Gastroesophageal sphincter (tissue), 4 donors: Measurements from ENCODE around the gene PPP1R1A. TPM values are rescaled to one million over a fixed set of nuclear protein-coding genes. Genes with fewer than 3 reads are reported as not detected.
A peak's percentile ranks its signal among the peaks of the same experiment; 100 is the strongest.

Experiments
- ATAC-seq: fragments of 150-250 bp; one replicate; pipeline ENCODE4 v1.9.1; 2016; ENCODE audit warnings: mild to moderate bottlenecking, moderate library complexity
- H3K27ac ChIP-seq, 4 donors: fragments of 200-600 bp; sonication (generic) in 3 of 4; 1 replicate in 3 of 4; 2 replicates in 1 of 4; pipeline ENCODE4 v1.5.1; 2016 to 2019
- H3K27me3 ChIP-seq: fragments of 200-600 bp; sonication (generic); one replicate; pipeline ENCODE4 v1.5.1; 2019
- H3K36me3 ChIP-seq, 2 donors: fragments of 200-600 bp; sonication (generic); one replicate each; pipeline ENCODE4 v1.5.1; 2019; ENCODE audit warnings: control low read depth in 1 of 2
- H3K4me1 ChIP-seq, 3 donors: fragments of 200-600 bp; sonication (generic); 1 replicate in 2 of 3; 2 replicates in 1 of 3; pipeline ENCODE4 v1.5.1; 2016 to 2019; ENCODE audit warnings: control low read depth in 2 of 3
- H3K4me3 ChIP-seq, 2 donors: fragments of 200-600 bp; sonication (generic); one replicate each; pipeline ENCODE4 v1.5.1; 2019; ENCODE audit warnings: mild to moderate bottlenecking in 1 of 2, moderate library complexity in 1 of 2
- H3K9me3 ChIP-seq, 3 donors: fragments of 200-600 bp; sonication (generic); one replicate each; pipeline ENCODE4 v1.5.1; 2017 to 2019; ENCODE audit warnings: control low read depth in 2 of 3
- CTCF ChIP-seq, 4 experiments: fragments of 200-600 bp in 2 of 4; fragments of 450-650 bp in 2 of 4; sonication (generic) in 1 of 4; IDR thresholded peaks; one replicate each; pipeline ENCODE4 v1.5.1; 2017 to 2019; ENCODE audit warnings: antibody characterized with exemption in 4 of 4, mild to moderate bottlenecking in 2 of 4, moderate library complexity in 2 of 4
- EP300 ChIP-seq: sonication (generic); formaldehyde crosslinking; IDR thresholded peaks from one replicate; pipeline ENCODE4 v1.6.1; 2017; ENCODE audit warnings: antibody characterized with exemption, mild to moderate bottlenecking
- POLR2A ChIP-seq, 2 donors: fragments of 450-650 bp; IDR thresholded peaks; one replicate each; pipeline ENCODE4 v1.6.1; 2017; ENCODE audit warnings: antibody characterized with exemption in 2 of 2, mild to moderate bottlenecking in 2 of 2, moderate library complexity in 1 of 2
- POLR2AphosphoS5 ChIP-seq: sonication (generic); formaldehyde crosslinking; IDR thresholded peaks from one replicate; pipeline ENCODE4 v1.6.1; 2017; ENCODE audit warnings: antibody characterized with exemption
- WGBS, 2 donors: methylation state at CpG; one replicate each; pipeline ENCODE4 v1.1.5; 2018; ENCODE audit warnings: low coverage in 1 of 2; 5-methylcytosine and 5-hydroxymethylcytosine counted together
- total RNA-seq, 4 donors: library from RNA; depleted of rRNA; stranded (reverse); fragments of >200 nt; gene quantifications; one replicate each; pipeline ENCODE4 v1.1.0, GENCODE V29; 2016

The PPP1R1A gene
- total RNA-seq, 4 donors from 2014 or later, result 2.5 to 27.9 (median 18.0) TPM

- no peaks in the 10 kb centered on the region for H3K4me1 ChIP-seq
- no peak for ATAC-seq
- no peaks in the 10 kb centered on the region for H3K9me3 ChIP-seq
- WGBS, 2 donors, result 90 to 92% methylated on average over 3 to 5 of the region's 5 CpGs
- H3K36me3 ChIP-seq, result no peaks in the 10 kb centered on the region
- no peak for TF ChIP-seq POLR2A (IDR thresholded peaks at IDR 0.05)
- TF ChIP-seq EP300, result no peak
- no peak for TF ChIP-seq POLR2AphosphoS5
- TF ChIP-seq CTCF (IDR thresholded peaks at IDR 0.05), result no peak
- H3K27me3 ChIP-seq, result no peaks in the 10 kb centered on the region
- no peak overlapping the region for H3K4me3 ChIP-seq
- H3K27ac ChIP-seq, result no peak overlapping the region
Measured at GRCh38 chr12:54603872-54604271, 15.4 kb upstream of the PPP1R1A start.

- Histone ChIP-seq H3K27ac (no peak overlapping the region), H3K36me3 (no peaks in the 10 kb centered on the region), H3K9me3 (no peaks in the 10 kb centered on the region), H3K27me3 (no peaks in the 10 kb centered on the region), H3K4me1 (no peaks in the 10 kb centered on the region), H3K4me3 (no peak overlapping the region)
- WGBS, 2 donors, result 19 to 27% methylated on average over 7 to 8 of the region's 8 CpGs
- TF ChIP-seq POLR2A (IDR thresholded peaks at IDR 0.05) (no peak), CTCF (IDR thresholded peaks at IDR 0.05) (peak; percentile 57 to 77 (median 60)), EP300 (no peak), POLR2AphosphoS5 (no peak)
- ATAC-seq, result peak; percentile 84
Measured at GRCh38 chr12:54603173-54603814, 14.8 kb upstream of the PPP1R1A start.

- H3K27ac ChIP-seq, result no peak overlapping the region
- 35 to 60% methylated on average over 2 of the region's 2 CpGs for WGBS, 2 donors
- TF ChIP-seq EP300, result no peak
- TF ChIP-seq POLR2A (IDR thresholded peaks at IDR 0.05), result no peak
- TF ChIP-seq POLR2AphosphoS5, result no peak
- TF ChIP-seq CTCF (IDR thresholded peaks at IDR 0.05), result no peak
Measured at GRCh38 chr12:54602661-54603060, 14.2 kb upstream of the PPP1R1A start.

GRCh38 chr12:54601841-54602240 is 13.4 kb upstream of the PPP1R1A start:
- TF ChIP-seq CTCF (IDR thresholded peaks at IDR 0.05) (no peak), POLR2AphosphoS5 (no peak), EP300 (no peak)
- ATAC-seq, result no peak
- 57 to 59% methylated on average over 4 of the region's 4 CpGs for WGBS, 2 donors

More at GRCh38 chr12:54602661-54603060, 14.2 kb upstream of the PPP1R1A start:
- no peaks in the 10 kb centered on the region for H3K9me3 ChIP-seq
- no peaks in the 10 kb centered on the region for H3K4me1 ChIP-seq
- no peaks in the 10 kb centered on the region for H3K36me3 ChIP-seq
- ATAC-seq, result no peak
- H3K27me3 ChIP-seq, result no peaks in the 10 kb centered on the region
- H3K4me3 ChIP-seq, result no peak overlapping the region

GRCh38 chr12:54598970-54599369 is 10.5 kb upstream of the PPP1R1A start:
- Histone ChIP-seq H3K9me3 (no peaks in the 10 kb centered on the region), H3K27ac (no peak overlapping the region), H3K4me3 (no peak overlapping the region), H3K4me1 (no peaks in the 10 kb centered on the region), H3K36me3 (no peaks in the 10 kb centered on the region), H3K27me3 (no peaks in the 10 kb centered on the region)
- TF ChIP-seq CTCF (IDR thresholded peaks at IDR 0.05), result no peak
- no peak for TF ChIP-seq EP300
- WGBS, 2 donors, result 76 to 89% methylated on average over 4 to 5 of the region's 5 CpGs
- no peak for ATAC-seq

More at GRCh38 chr12:54601841-54602240, 13.4 kb upstream of the PPP1R1A start:
- Histone ChIP-seq H3K4me3 (no peak overlapping the region), H3K27me3 (no peaks in the 10 kb centered on the region), H3K27ac (no peak overlapping the region), H3K9me3 (no peaks in the 10 kb centered on the region), H3K4me1 (no peaks in the 10 kb centered on the region), H3K36me3 (no peaks in the 10 kb centered on the region)
